Measurements from ENCODE around the gene RIN2. TPM values are rescaled to one million over a fixed set of nuclear protein-coding genes. Genes with fewer than 3 reads are reported as not detected.

Gene RIN2
- total and polyA plus RNA-seq, 2 of the 4 experiments (the other 2 are of a cell fraction): 16.1 to 72.2 TPM

- no CpG with 5 or more reads among the region's 1 CpG for WGBS, 2 experiments (ENCODE audit: extremely low coverage in 2 of 2, insufficient read length in 1 of 2)
- intact Hi-C loops (cut with micrococcal nuclease) (no loop called here), dilution Hi-C loops (cut with HindIII; ENCODE audit: low sequenced_read_pairs, unreplicated experiment) (no loop called here), in situ Hi-C loops (cut with MboI; ENCODE audit: low sequenced_read_pairs) (no loop called here)
- no peak overlapping the region for H3K14ac ChIP-seq (replicated peaks; ENCODE audit: low read depth, low read length)
- no peak overlapping the region for H4K5ac ChIP-seq (ENCODE audit: low read depth, low read length)
- POLR2A ChIA-PET (ENCODE audit: unreplicated experiment): no interaction called here
- no peak overlapping the region for H4K8ac ChIP-seq (ENCODE audit: low read depth in 2 of 2, low read length in 2 of 2)
- no peak overlapping the region for H2BK120ac ChIP-seq (ENCODE audit: low read depth, low read length)
- H3K36me3 ChIP-seq (ENCODE audit: control insufficient read depth, insufficient read depth, low read length): no peaks in the 10 kb centered on the region
- H2AK5ac ChIP-seq (ENCODE audit: low read depth, low read length): no peak overlapping the region
- BruUV-seq (replicated peaks): no TSS peak
- no peak overlapping the region for H3K56ac ChIP-seq (ENCODE audit: extremely low read depth, insufficient read depth, low read length)
- no peaks in the 10 kb centered on the region for H3K9me3 ChIP-seq (ENCODE audit: control insufficient read depth, insufficient read depth, low read length)
- no peak overlapping the region for H3K4ac ChIP-seq (ENCODE audit: low read depth, low read length)
- no peaks in the 10 kb centered on the region for H4K20me1 ChIP-seq (ENCODE audit: insufficient read depth, low read length)
- no peaks in the 10 kb centered on the region for H3K9me1 ChIP-seq (ENCODE audit: insufficient read depth, low read length)
- H3K27ac ChIP-seq (ENCODE audit: insufficient read depth, low read length): no peak overlapping the region
- H3K4me1 ChIP-seq (ENCODE audit: control insufficient read depth, insufficient read depth, low read length): no peaks in the 10 kb centered on the region
- H3K4me2 ChIP-seq (ENCODE audit: low read depth, low read length): no peak overlapping the region
- peak; percentile 37 for ATAC-seq (ENCODE audit: low read depth)
- no peak overlapping the region for H2BK15ac ChIP-seq (ENCODE audit: low read depth, low read length)
- H3K4me3 ChIP-seq (ENCODE audit: insufficient read depth, low read depth, low read length): no peak overlapping the region
- H3K23ac ChIP-seq (ENCODE audit: low read depth, low read length): no peak overlapping the region
- DNase-seq: peak; percentile 34
- no peak overlapping the region for H4K91ac ChIP-seq (ENCODE audit: insufficient read depth, low read depth, low read length)
- H2BK20ac ChIP-seq (ENCODE audit: low read depth, low read length): no peak overlapping the region
- no peak overlapping the region for H2AK9ac ChIP-seq (replicated peaks; ENCODE audit: low read depth, low read length, poor library complexity)
- no peak overlapping the region for H3K9ac ChIP-seq (ENCODE audit: low read depth, low read length)
- H2AFZ ChIP-seq (replicated peaks; ENCODE audit: low read length, poor library complexity): no peak overlapping the region
- H3K79me1 ChIP-seq (ENCODE audit: low read depth in 1 of 2, low read length in 2 of 2): no peaks in the 10 kb centered on the region
- CTCF ChIA-PET: no interaction called here
- peaks cover 12% of the 10 kb centered on the region for H3K27me3 ChIP-seq (ENCODE audit: control insufficient read depth, insufficient read depth, low read length)
- H2BK5ac ChIP-seq (ENCODE audit: low read depth, low read length, poor library complexity, severe bottlenecking): no peak overlapping the region
- TF ChIP-seq FOS (IDR thresholded peaks at IDR 0.05; ENCODE audit: low read depth, low read length): no peak
- no peak for TF ChIP-seq USF2 (IDR thresholded peaks at IDR 0.05; ENCODE audit: low read depth, low read length)
- no peak for TF ChIP-seq CTCF (conservative IDR thresholded peaks at IDR 0.05; ENCODE audit: low read depth, low read length)
- no peak for TF ChIP-seq MAFK (IDR thresholded peaks at IDR 0.05; ENCODE audit: low read depth, low read length)
- no peak for TF ChIP-seq RCOR1 (IDR thresholded peaks at IDR 0.05; ENCODE audit: insufficient replicate concordance, low read length)
- no peak for TF ChIP-seq MXI1 (IDR thresholded peaks at IDR 0.05; ENCODE audit: borderline replicate concordance, low read depth, low read length)
- TF ChIP-seq NFE2L2 (IDR thresholded peaks at IDR 0.05; ENCODE audit: low read depth, low read length): no peak
- TF ChIP-seq BHLHE40 (IDR thresholded peaks at IDR 0.05; ENCODE audit: low read depth, low read length): no peak
- TF ChIP-seq CHD1 (IDR thresholded peaks at IDR 0.05; ENCODE audit: low read depth, low read length): no peak
- no peak for TF ChIP-seq POLR2A (IDR thresholded peaks at IDR 0.05; ENCODE audit: low read depth, low read length)
- no peak for TF ChIP-seq ELK1 (IDR thresholded peaks at IDR 0.05; ENCODE audit: borderline replicate concordance, low read depth, low read length)
- no peak for TF ChIP-seq CEBPB (IDR thresholded peaks at IDR 0.05; ENCODE audit: low read depth, low read length)
- TF ChIP-seq SMC3 (IDR thresholded peaks at IDR 0.05; ENCODE audit: low read depth, low read length): no peak
- no peak for TF ChIP-seq RFX5 (IDR thresholded peaks at IDR 0.05; ENCODE audit: low read depth, low read length)
- no peak for TF ChIP-seq MAZ (IDR thresholded peaks at IDR 0.05; ENCODE audit: borderline replicate concordance, low read depth, low read length)
- TF ChIP-seq RAD21 (IDR thresholded peaks at IDR 0.05; ENCODE audit: low read length): no peak
- no peak overlapping the region for H3K18ac ChIP-seq (ENCODE audit: low read depth, low read length)
Measured at GRCh38 chr20:19725814-19726525, 32.1 kb upstream of the RIN2 start.

All from IMR-90 (cell line).